DLD1 (cell line): Measurements from ENCODE around the gene CTNND1.
"Not testable (repeated sequence)": the region's sequence is repeated elsewhere in the genome, so short reads cannot be mapped to it uniquely, and the experiment has no call there.

Experiments used
- in situ Hi-C: cut with HindIII; loops from 2 replicates; pipeline ENCODE4 v1.10.0; 2017; ENCODE audit warnings: low sequenced_read_pairs

CTNND1 gene

GRCh38 chr11:57791321-57792059 is 29.9 kb downstream of the CTNND1 start:
- in situ Hi-C loops = no loop called here

DNA sequence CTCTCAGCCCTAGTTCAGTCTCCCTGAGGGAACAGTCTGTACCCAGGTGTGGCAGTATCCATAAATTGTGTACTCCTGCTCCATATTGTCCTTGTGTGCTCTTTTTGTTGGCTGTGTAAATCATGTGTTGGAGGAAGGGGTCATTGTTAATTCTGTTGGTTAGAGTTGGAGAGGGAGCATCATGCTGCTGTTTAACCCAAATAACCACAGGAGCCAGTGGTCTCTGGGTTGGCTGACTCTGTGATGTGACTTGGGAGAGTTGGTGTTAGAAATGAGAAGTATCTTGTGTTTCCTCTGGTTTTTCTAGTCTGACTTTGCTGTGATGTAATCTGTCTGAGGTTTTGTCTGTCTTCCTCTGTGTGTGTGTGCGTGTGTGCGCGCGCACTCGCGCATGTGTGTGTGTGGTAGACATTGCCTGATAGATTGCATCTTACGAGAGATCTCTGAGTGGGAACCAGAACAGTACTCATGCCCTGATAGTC is 30.5 kb downstream of the CTNND1 start:
- in situ Hi-C loops = no loop called here

- in situ Hi-C loops = no loop called here
Observed at GRCh38 chr11:57792870-57793269, 31.3 kb downstream of the CTNND1 start.

GRCh38 chr11:57793351-57794115 is 31.9 kb downstream of the CTNND1 start:
- in situ Hi-C loops = no loop called here

DNA sequence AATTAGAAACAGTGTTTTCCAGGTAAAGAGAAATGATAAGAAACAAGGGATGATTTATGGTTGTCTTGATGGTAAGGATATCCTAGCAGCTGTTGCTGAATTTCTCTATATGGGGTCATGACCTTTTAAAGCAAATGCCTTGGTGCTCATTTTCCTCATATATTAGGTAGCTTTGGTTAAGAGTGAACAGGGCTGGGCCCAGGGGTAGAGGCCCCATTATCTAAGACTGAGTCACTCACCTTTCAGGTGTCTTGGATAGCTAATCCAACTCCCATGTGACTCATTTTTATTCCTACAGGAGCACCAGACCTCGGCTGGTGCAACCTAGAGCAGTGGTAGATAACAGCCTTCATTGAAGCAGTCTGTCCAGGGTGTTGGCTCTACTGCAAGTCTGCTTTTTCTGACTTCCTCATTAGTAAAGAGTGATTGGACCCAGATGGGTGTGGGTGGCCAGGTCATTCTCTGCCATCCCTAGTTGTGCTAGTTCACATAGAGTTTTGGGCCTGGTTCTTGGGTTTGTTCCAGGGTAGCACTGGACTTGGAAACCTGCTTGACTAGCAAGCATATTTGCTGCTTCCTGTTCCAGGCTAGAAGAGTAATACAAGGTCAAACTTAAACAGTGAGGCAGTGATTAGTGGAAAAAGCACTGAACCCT is 37.4 kb downstream of the CTNND1 start:
- in situ Hi-C loops = no loop called here

DNA sequence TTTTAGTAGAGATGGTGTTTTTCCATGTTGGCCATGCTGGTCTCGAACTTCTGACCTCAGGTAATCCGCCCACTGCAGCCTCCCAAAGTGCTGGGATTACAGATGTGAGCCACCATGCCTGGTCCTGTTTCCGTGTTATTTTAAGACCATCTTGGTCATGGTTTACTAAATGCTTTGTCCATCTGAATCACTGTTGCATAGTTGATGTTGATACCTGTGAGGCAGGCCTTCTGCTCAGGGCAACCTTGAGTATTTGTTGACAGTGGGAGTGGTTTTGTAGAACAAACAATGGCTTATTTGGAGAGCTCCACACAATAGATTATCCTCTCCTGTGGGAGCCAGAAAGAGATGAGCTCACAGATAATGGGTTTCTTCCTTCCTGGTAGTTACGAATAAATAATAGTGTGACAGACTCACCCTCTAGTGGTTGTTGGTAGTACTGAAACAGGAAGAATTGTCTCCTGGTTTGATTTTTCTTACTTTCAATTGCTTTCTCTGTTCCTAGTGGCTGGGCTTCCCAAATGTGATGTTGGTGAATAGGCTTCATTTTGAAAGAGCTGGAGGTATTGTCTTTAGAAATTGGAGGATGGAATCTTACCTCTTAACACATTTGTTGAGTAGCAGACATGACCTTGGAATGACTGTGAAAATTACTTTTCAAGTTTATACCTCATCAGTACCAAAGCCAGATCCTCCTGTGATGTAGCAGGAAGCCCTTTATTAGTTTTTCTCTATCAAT is 39.0 kb downstream of the CTNND1 start:
- in situ Hi-C loops = loop anchor here (25.0 kb wide), 1 partner anchor 88 kb away; the partner anchor contains the start of genes MED19 and TMX2

GRCh38 chr11:57801183-57801485 is 39.5 kb downstream of the CTNND1 start:
- in situ Hi-C loops = loop anchor here (25.0 kb wide), 1 partner anchor 89 kb away; the partner anchor contains the start of genes MED19 and TMX2

DNA sequence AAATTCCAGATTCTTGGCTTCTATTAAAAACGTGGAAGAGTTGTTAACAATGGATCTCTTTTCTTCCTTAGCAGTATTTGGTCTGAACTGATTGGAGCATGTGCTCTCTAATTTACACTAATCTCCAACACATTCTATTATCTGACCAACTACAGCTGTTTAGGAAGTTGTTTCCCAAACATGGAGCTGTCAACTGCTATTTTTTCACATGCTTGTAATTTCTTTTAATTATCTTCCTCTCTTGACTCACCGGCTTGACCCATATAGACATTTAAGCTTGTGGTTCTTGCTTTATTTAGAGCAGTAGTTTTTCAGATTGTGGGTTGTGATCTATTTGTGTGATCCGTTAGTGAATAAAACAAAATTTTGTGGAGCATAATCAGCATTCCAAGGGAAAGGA is 40.8 kb downstream of the CTNND1 start:
- in situ Hi-C loops = loop anchor here (25.0 kb wide), 1 partner anchor 90 kb away; the partner anchor contains the start of genes MED19 and TMX2

GRCh38 chr11:57804466-57804865 is 42.9 kb downstream of the CTNND1 start:
- in situ Hi-C loops = loop anchor here (25.0 kb wide), 1 partner anchor 92 kb away; the partner anchor contains the start of genes MED19 and TMX2

- in situ Hi-C loops = loop anchor here (25.0 kb wide), 1 partner anchor 93 kb away; the partner anchor contains the start of genes MED19 and TMX2
Observed at GRCh38 chr11:57805780-57806179, 44.2 kb downstream of the CTNND1 start.

GRCh38 chr11:57812634-57813033 is 51.0 kb downstream of the CTNND1 start:
- in situ Hi-C loops = loop anchor here (25.0 kb wide), 1 partner anchor 100 kb away; the partner anchor contains the start of genes MED19 and TMX2

DNA sequence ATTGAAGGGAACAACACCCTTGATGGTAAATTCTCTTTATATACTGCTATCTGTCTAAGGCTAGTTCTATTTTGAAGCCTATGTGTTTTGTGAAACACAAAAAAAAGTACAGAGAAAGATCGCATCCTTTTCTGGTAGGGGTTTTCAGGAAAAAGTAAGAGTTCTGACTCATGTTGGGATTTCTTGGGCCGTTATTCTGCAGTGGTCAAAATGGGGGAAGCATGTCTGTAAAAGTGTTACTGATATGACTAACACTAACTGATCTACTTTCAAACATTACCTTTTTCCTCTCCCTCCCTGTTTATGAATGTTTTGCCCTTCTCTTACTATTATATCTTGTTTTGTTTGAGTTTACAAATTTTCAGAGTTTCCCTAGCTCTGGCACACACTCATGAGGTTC is 53.9 kb downstream of the CTNND1 start:
- in situ Hi-C loops = loop anchor here (25.0 kb wide), 1 partner anchor 103 kb away; the partner anchor contains the start of genes MED19 and TMX2

DNA sequence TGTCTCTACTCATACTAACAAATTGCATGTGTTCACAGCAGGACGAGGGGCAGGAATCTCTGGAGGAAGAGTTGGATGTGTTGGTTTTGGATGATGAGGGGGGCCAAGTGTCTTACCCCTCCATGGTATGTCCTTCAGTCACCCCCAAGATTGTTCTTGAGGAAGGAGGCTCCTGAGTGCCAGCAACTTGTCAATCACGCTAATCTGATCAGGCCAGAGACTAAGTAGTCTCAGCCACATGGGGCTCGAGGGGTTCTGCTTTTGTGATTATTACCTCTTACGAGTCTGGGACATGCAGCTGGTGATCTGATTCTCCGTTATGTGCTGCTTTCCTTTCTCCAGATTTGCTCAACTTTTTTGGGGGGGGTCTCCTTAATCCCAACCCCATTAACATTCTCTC is 54.3 kb downstream of the CTNND1 start:
- in situ Hi-C loops = loop anchor here (25.0 kb wide), 1 partner anchor 104 kb away; the partner anchor contains the start of genes MED19 and TMX2

DNA sequence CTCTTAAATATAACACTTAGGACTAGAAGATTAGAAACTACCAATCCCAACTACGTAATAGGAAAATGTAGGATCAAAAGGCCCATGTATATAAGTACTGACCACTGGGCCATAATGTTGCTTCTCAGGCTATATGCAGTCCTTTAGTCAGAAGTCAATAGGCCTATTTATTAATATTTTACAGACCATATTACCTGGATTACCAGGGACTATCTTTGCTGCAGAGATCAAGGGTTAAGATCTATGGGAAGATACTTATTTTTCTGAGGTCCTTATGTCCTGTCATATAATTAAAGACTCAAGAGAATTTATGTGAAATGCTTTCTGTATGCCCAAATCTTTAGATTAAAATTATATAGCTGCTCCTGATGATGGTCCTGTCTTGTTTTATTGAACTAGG is 57.2 kb downstream of the CTNND1 start:
- in situ Hi-C loops = loop anchor here (25.0 kb wide), 1 partner anchor 107 kb away; the partner anchor contains the start of genes MED19 and TMX2

GRCh38 chr11:57819252-57819979 is 57.8 kb downstream of the CTNND1 start:
- in situ Hi-C loops = loop anchor here (25.0 kb wide), 1 partner anchor 107 kb away; the partner anchor contains the start of genes MED19 and TMX2

DNA sequence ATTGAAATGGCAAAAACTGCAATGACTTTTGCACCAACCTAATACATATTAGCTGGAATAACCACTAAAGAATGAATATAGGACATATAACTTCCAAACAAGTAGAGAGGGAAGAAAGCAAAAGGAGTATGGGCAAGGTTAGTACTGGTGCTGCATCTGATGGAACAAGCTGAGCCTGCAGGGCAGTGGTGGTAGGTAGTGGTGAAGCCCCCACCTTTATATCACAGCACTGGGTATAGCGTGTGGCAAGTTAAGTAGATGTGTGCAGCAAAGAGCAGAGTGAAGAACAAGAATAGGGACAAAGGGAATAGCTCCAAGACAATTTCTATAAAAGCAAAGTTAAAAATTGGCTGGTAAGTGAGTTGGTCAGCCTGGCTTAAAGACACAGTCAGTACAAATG is 62.3 kb downstream of the CTNND1 start:
- in situ Hi-C loops = loop anchor here (5.0 to 25.0 kb wide), 2 partner anchors 108 to 112 kb away; partner anchors contain the start of genes MED19 and TMX2

DNA sequence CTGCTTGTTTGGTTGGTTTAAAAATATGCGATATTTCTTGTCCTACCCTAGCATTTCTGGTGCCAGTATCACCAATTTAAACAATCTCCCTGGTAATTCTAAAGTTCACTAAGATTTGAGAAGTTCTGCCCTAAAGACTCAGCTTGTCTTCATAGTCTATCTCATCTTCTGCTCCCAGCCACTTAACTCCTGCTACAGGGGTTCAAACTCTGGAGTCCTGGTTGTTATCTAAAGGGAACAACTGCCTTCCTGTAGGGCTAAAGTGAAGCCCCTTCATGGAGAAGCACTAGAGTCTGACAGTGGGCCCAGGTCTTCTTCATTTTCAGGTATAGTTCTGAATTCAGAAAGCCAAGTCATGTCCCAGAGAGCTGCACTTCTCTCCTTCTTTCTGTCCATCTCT is 73.2 kb downstream of the CTNND1 start:
- in situ Hi-C loops = no loop called here

DNA sequence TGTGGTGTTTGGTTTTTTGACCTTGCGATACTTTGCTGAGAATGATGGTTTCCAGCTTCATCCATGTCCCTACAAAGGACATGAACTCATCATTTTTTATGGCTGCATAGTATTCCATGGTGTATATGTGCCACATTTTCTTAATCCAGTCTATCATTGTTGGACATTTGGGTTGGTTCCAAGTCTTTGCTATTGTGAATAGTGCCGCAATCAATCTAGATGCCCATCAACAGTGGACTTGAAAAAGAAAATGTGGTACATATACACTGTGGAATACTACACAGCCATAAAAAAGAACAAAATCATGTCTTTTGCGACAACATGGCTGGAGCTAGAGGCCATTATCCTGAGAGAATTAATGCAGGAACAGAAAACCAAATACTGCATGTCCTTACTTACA is 77.0 kb downstream of the CTNND1 start:
- in situ Hi-C loops = not testable (repeated sequence)

GRCh38 chr11:57842873-57843272 is 81.3 kb downstream of the CTNND1 start:
- in situ Hi-C loops = no loop called here
